ENCODE measurements around the gene MAU2.

MAU2 gene

DNA sequence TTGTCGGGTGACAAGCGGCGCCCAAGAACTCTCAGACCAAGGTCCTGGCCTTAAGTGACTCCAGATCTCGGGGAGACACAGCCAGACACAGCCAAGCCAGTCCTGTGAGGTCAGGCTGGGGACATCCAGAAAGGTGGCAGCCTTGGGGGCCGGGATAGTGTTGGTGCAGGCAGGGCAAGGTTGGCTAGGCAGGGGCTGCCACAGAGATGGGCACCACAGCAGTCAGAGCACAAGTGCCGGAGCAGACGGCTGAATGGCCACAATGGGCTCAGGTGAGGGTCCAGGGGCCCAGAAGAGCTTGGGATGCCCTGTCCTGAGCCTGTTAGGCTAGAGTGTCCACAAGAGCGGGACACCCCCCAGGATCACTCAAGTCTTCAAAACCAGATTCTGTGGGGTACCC lies 32.2 kb downstream of the MAU2 start:
- DNase-seq (ENCODE audit: insufficient read length), result no peak
- FAIRE-seq, result no peak
- TF ChIP-seq POLR2AphosphoS5 (IDR thresholded peaks at IDR 0.05; ENCODE audit: low read depth, low read length), result no peak
- no peak for TF ChIP-seq POLR2A (IDR thresholded peaks at IDR 0.05; ENCODE audit: low read depth, low read length)
- TF ChIP-seq TAF1 (IDR thresholded peaks at IDR 0.05; ENCODE audit: borderline replicate concordance, low read depth, low read length), result no peak

DNA sequence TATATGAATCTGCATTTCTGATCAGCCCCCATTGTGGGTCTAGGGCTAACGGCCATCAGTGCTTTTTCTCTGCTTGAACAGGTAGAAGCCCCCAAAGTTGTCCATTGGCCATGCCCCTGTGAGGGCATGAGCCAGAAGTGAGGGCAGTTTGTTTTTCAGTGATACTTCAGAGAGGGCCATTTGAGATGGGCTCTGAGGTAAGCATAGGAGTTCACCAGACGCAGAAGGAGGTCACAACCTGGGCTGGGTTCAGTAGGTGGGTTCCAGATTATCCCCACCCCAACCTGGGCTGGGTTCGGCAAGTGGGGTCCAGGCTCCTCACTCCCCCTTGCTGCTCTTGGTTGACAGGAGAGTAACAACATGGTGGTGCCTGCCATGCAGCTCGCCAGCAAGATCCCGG lies 33.4 kb downstream of the MAU2 start:
- DNase-seq (ENCODE audit: insufficient read length) (no peak), FAIRE-seq (no peak)
- no peak for TF ChIP-seq TAF1 (IDR thresholded peaks at IDR 0.05; ENCODE audit: borderline replicate concordance, low read depth, low read length)
- TF ChIP-seq POLR2A (IDR thresholded peaks at IDR 0.05; ENCODE audit: low read depth, low read length), result no peak
- no peak for TF ChIP-seq POLR2AphosphoS5 (IDR thresholded peaks at IDR 0.05; ENCODE audit: low read depth, low read length)

DNA sequence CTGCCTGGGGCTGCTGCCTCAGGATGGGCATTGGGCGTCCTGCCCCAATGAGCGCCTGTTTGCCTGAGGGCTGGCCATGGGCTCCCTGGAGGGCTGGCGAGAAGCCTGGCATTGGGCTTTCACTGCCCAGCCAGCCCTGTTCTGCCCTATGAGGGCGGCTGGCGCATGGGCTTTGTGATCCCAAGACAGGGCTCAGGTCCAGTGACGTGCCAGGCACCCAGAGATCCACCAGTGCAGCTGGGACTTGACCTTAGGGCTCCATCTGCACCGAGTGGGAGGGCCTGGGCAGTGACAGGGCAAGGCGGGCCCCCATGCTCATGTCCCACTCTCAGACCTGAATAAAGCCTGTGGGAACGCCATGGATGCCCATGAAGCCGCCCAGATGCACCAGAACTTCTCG lies 34.3 kb downstream of the MAU2 start:
- DNase-seq (ENCODE audit: insufficient read length), result no peak
- TF ChIP-seq POLR2AphosphoS5 (IDR thresholded peaks at IDR 0.05; ENCODE audit: low read depth, low read length), result no peak
- no peak for TF ChIP-seq POLR2A (IDR thresholded peaks at IDR 0.05; ENCODE audit: low read depth, low read length)
- TF ChIP-seq TAF1 (IDR thresholded peaks at IDR 0.05; ENCODE audit: borderline replicate concordance, low read depth, low read length), result no peak
- no peak for FAIRE-seq

DNA sequence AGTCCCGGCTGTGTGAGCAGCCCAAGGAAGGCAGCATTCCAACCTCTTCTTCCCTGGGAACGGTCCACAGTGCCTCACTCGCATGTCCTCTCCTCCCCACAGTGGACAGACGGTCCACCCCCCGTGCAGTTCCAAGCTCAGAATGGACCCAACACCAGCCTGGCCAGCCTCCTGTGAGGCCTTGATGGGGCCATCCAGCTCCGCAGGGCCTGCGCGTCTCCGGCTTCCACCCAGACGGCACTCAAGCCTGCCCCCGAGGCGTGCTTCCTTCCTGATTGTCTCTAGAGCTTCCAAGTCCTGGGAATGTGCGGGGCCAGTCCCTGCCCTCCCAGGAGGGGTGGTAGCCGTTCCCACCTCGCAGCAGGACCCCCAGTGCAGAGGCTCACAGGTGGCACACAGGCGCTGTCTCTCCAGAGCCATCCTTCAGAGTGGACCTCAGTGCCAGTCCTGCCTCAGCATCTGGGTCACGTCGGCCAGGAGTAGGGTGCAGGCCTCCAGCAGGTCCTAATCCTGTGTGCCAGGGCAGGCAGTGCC lies 35.0 kb downstream of the MAU2 start:
- no peak for TF ChIP-seq POLR2AphosphoS5 (IDR thresholded peaks at IDR 0.05; ENCODE audit: low read depth, low read length)
- TF ChIP-seq TAF1 (IDR thresholded peaks at IDR 0.05; ENCODE audit: borderline replicate concordance, low read depth, low read length), result no peak
- no peak for TF ChIP-seq POLR2A (IDR thresholded peaks at IDR 0.05; ENCODE audit: low read depth, low read length)
- peak; percentile 12 for DNase-seq (ENCODE audit: insufficient read length)
- FAIRE-seq, result no peak

DNA sequence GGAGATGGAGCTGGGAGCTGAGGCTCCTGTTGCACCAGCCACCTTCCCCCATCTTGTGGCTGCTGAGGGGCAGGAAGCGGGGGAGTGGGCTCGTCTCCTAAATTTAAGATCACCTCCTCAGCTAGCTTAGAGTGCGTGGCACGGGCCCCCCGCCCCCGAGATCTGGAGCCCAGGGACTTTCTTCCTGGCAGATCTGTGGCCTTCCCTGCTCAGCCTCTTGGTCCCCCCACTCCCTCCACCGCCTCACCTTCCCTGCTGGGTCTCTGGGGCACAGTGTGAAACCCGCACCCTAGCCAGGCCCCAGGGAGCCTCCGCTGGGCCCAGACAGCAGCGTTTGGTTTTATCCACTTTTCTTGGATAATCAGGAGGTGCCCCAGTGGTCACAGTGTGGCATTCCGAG lies 35.9 kb downstream of the MAU2 start:
- TF ChIP-seq POLR2A (IDR thresholded peaks at IDR 0.05; ENCODE audit: low read depth, low read length) (no peak), POLR2AphosphoS5 (IDR thresholded peaks at IDR 0.05; ENCODE audit: low read depth, low read length) (no peak), TAF1 (IDR thresholded peaks at IDR 0.05; ENCODE audit: borderline replicate concordance, low read depth, low read length) (no peak)
- FAIRE-seq (no peak), DNase-seq (ENCODE audit: insufficient read length) (no peak)

DNA sequence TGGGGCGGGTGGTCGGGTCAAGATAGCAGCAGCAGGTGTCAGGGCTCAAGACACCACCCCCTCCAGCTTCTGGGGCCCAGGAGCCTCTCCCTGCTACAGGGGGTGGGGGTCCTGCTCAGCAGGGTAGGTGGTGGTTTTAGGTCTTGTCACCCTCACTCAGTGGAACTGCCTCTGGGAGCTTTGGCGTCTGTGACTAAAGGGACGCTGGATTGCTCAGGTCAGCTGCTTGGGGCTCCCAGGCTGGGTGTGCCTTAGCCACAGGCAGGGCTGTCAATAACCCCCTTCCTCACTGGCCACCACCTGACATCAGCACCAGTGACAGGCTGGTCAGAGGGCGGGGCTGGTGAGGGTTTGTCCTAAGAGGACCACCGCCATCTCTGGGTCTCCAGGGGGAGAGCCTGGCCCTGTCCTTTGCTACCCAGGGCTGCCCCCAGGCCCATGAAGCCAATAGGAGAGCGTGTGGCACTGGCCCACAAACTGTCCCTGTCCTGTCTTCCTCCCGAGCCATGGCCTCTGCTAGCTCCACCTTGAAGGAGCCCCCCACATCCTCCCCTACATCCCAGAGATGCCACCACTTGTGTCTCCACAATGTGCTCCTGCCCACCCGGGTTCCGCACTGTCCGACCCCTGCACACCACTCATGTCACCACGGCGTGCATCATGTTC lies 36.4 kb downstream of the MAU2 start:
- peak; percentile 18 for DNase-seq (ENCODE audit: insufficient read length)
- TF ChIP-seq POLR2AphosphoS5 (IDR thresholded peaks at IDR 0.05; ENCODE audit: low read depth, low read length) (no peak), POLR2A (IDR thresholded peaks at IDR 0.05; ENCODE audit: low read depth, low read length) (no peak), TAF1 (IDR thresholded peaks at IDR 0.05; ENCODE audit: borderline replicate concordance, low read depth, low read length) (no peak)
- no peak for FAIRE-seq

DNA sequence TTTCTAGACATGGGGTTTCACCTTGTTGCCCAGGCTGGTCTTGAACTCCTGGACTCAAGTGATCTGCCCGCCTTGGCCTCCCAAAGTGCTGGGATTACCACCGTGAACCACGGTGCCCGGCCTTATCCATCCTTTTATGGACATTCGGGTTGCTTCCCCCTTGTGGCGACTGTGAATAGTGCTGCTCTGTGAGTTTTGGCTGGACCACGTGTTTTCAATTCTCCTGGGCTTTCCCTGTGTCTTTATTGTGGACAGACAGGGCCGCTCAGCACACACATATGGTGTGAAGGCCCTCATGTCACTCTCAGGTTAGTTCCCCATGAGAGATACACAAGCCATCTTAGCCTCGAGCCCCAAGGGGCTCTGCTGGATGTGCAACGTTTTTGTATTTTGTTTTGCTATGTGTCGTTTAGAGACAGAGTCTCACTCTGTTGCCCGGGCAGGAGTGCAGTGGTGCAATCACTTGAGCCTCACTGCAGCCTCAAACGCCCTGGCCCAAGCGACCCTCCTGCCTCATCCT lies 40.5 kb downstream of the MAU2 start:
- TF ChIP-seq POLR2AphosphoS5 (IDR thresholded peaks at IDR 0.05; ENCODE audit: low read depth, low read length), result no peak
- TF ChIP-seq POLR2A (IDR thresholded peaks at IDR 0.05; ENCODE audit: low read depth, low read length), result no peak
- no peak for TF ChIP-seq TAF1 (IDR thresholded peaks at IDR 0.05; ENCODE audit: borderline replicate concordance, low read depth, low read length)
- DNase-seq (ENCODE audit: insufficient read length), result no peak
- FAIRE-seq, result peak; percentile 80

DNA sequence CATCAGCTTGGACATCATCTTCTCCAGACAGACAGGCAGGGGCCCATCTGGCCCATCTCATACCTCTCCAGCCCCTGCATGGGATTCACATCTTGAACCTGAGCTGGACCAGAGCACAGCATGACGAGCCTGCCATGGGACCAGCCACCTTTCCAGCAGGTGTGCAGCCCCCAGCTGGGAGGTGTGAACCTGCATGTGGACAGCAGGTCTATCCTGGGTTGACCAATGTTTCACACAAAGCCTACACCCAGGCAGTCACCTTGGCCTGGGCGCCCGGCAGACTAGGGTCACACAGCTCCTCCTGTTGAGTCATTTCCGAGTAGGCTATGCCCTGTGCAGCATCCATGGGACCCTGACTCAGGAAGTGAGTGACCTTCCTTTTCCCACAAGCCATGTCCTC lies 41.4 kb downstream of the MAU2 start:
- no peak for TF ChIP-seq POLR2AphosphoS5 (IDR thresholded peaks at IDR 0.05; ENCODE audit: low read depth, low read length)
- no peak for TF ChIP-seq TAF1 (IDR thresholded peaks at IDR 0.05; ENCODE audit: borderline replicate concordance, low read depth, low read length)
- TF ChIP-seq POLR2A (IDR thresholded peaks at IDR 0.05; ENCODE audit: low read depth, low read length), result no peak
- DNase-seq (ENCODE audit: insufficient read length) (no peak), FAIRE-seq (no peak)

DNA sequence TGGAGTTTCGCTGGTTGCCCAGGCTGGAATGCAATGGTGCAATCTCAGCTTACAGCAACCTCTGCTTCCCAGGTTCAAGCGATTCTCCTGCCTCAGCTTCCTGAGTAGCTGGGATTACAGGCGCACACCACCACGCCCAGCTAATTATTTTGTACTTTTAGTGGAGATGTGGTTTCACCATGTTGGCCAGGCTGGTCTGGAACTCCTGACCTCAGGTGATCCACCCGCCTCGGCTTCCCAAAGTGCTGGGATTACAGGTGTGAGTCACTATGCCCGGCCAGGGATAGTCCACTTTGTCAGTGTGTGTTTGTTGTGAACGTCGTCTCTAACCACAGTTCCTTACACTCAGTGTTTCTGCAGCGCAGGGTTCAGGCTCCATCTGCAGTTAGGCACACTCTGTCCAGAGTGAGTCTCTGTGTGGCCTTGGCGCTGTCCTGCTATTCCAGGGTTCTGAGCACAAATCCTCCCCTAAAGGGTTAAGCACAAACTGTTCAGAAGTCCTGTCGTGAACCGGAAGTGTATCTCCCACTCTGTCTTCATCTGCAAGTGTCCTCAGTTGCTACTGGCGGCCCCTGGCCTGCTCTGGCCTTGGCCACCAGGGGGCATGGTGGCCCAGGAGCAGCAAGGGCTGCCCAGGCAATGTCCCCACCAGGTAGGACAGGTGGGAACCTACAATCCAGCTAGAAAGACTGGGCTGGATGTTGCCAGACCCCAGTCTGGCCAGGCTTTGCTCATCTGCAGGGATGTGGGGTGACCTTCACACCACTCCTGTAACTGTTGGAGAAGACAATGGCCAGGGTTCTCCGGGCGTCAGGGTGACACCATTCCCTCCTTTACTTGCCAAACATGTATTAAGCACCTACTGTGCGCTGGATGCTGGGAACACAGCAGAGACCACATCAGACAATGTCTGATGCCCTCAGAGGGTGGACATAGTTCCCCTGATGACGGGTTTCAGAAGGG lies 46.1 kb downstream of the MAU2 start:
- FAIRE-seq (peak; percentile 90), DNase-seq (ENCODE audit: insufficient read length) (peak; percentile 69)
- no peak for TF ChIP-seq TAF1 (IDR thresholded peaks at IDR 0.05; ENCODE audit: borderline replicate concordance, low read depth, low read length)
- TF ChIP-seq POLR2A (IDR thresholded peaks at IDR 0.05; ENCODE audit: low read depth, low read length), result no peak

DNA sequence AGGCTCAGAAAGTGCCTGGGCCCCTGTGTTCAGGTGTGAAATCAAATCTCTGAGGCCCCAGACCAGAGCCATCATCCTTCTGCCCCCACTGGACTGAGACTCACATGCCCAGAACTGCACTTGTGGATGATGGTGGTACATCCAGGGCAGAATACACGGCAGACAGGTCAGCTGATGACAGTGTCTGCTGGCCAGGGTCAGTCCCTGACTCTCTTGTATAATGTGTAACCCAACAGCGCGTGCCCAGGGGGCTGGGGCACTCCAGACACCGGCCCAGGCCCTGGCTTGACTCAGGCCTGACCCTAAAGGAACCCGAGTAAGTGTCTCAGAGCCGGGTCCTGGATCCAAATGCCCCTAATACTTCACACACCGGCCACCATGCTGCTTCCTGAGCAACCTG lies 47.5 kb downstream of the MAU2 start:
- no peak for DNase-seq (ENCODE audit: insufficient read length)
- TF ChIP-seq POLR2AphosphoS5 (IDR thresholded peaks at IDR 0.05; ENCODE audit: low read depth, low read length) (no peak), POLR2A (IDR thresholded peaks at IDR 0.05; ENCODE audit: low read depth, low read length) (no peak), TAF1 (IDR thresholded peaks at IDR 0.05; ENCODE audit: borderline replicate concordance, low read depth, low read length) (no peak)
- FAIRE-seq, result no peak

DNA sequence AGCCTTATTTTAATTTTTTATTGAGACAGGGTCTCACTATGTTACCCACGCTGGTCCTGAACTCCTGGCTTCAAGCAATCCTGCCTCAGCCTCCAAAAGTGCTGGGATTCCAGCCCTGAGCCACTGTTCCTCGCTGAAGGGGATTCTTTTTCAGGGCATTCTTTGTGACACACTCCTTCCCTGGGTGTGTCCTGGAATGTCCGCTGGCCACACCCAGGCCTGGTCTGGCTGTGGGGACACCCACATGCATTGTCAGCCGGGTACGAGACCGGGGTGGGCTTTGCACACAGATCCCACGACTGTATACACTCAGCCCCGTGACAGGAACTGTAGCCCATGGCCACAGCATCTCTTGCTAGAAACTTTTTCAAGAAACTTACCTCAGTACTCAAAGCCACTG lies 50.4 kb downstream of the MAU2 start:
- FAIRE-seq (no peak), DNase-seq (ENCODE audit: insufficient read length) (no peak)
- TF ChIP-seq POLR2AphosphoS5 (IDR thresholded peaks at IDR 0.05; ENCODE audit: low read depth, low read length) (no peak), POLR2A (IDR thresholded peaks at IDR 0.05; ENCODE audit: low read depth, low read length) (no peak)
